ENCODE data around the gene DAGLA. TPM values are rescaled to one million over a fixed set of nuclear protein-coding genes. Genes with fewer than 3 reads are reported as not detected.

Gene DAGLA
- total and polyA plus RNA-seq, 3 donors from 2014 or later = 5.1 to 8.3 (median 7.1) TPM

GRCh38 chr11:61778357-61778886 is 98.2 kb downstream of the DAGLA start:
- TF ChIP-seq CTCF (IDR thresholded peaks at IDR 0.05) (no peak), POLR2A (IDR thresholded peaks at IDR 0.05) (no peak)
- intact Hi-C loops (cut with DNase I; ENCODE audit: low total_unique reads) = no loop called here
- Histone ChIP-seq H3K36me3 (ENCODE audit: low read depth, missing control alignments) (no peaks in the 10 kb centered on the region), H3K27ac (no peak overlapping the region), H3K4me3 (no peak overlapping the region), H3K27me3 (no peaks in the 10 kb centered on the region), H3K9me3 (no peaks in the 10 kb centered on the region), H3K4me1 (peaks cover 18% of the 10 kb centered on the region)
- 84 to 94% methylated on average over 2 to 11 of the region's 11 CpGs for WGBS, 2 donors
- no peak for DNase-seq

- Histone ChIP-seq H3K27me3 (no peaks in the 10 kb centered on the region), H3K36me3 (ENCODE audit: low read depth, missing control alignments) (no peaks in the 10 kb centered on the region), H3K4me3 (no peak overlapping the region), H3K4me1 (peaks cover 18% of the 10 kb centered on the region), H3K27ac (no peak overlapping the region), H3K9me3 (no peaks in the 10 kb centered on the region)
- intact Hi-C loops (cut with DNase I; ENCODE audit: low total_unique reads) = no loop called here
- no peak for DNase-seq
- 90 to 92% methylated on average over 18 to 24 of the region's 24 CpGs for whole genome bisulfite sequencing, 2 donors
- TF ChIP-seq CTCF (IDR thresholded peaks at IDR 0.05) = no peak
- no peak for TF ChIP-seq POLR2A (IDR thresholded peaks at IDR 0.05)
Observed at GRCh38 chr11:61778920-61779650, 98.9 kb downstream of the DAGLA start.

GRCh38 chr11:61779666-61780525 is 99.7 kb downstream of the DAGLA start:
- Histone ChIP-seq H3K27ac (no peak overlapping the region), H3K9me3 (no peaks in the 10 kb centered on the region), H3K27me3 (no peaks in the 10 kb centered on the region), H3K36me3 (ENCODE audit: low read depth, missing control alignments) (no peaks in the 10 kb centered on the region), H3K4me3 (no peak overlapping the region), H3K4me1 (peaks cover 18% of the 10 kb centered on the region)
- TF ChIP-seq CTCF (IDR thresholded peaks at IDR 0.05) = no peak
- no peak for TF ChIP-seq POLR2A (IDR thresholded peaks at IDR 0.05)
- intact Hi-C loops (cut with DNase I; ENCODE audit: low total_unique reads) = no loop called here
- 93 to 94% methylated on average over 9 to 14 of the region's 14 CpGs for WGBS, 2 donors
- DNase-seq = no peak

GRCh38 chr11:61780581-61781162 is 100.5 kb downstream of the DAGLA start:
- TF ChIP-seq CTCF (IDR thresholded peaks at IDR 0.05) (no peak), POLR2A (IDR thresholded peaks at IDR 0.05) (no peak)

More at GRCh38 chr11:61780581-61781162, 100.5 kb downstream of the DAGLA start:
- H3K27me3 ChIP-seq = no peaks in the 10 kb centered on the region
- no peak for DNase-seq
- H3K27ac ChIP-seq = no peak overlapping the region
- no peaks in the 10 kb centered on the region for H3K9me3 ChIP-seq
- H3K4me3 ChIP-seq = no peak overlapping the region
- H3K4me1 ChIP-seq = peaks cover 18% of the 10 kb centered on the region
- intact Hi-C loops (cut with DNase I; ENCODE audit: low total_unique reads) = no loop called here
- no peaks in the 10 kb centered on the region for H3K36me3 ChIP-seq (ENCODE audit: low read depth, missing control alignments)
- WGBS, 2 donors = 90 to 92% methylated on average over 9 of the region's 9 CpGs
